GM19035 (cell line): ENCODE measurements around the gene KCNJ4.
"Not testable (repeated sequence)": the region's sequence is repeated elsewhere in the genome, so short reads cannot be mapped to it uniquely, and the experiment has no call there.

Experiments
- ATAC-seq: cut with Tn5 transposase; IDR thresholded peaks from one replicate; pipeline ENCODE4 v1.9.1; 2021; ENCODE audit not compliant: unreplicated experiment

The KCNJ4 gene

GRCh38 chr22:38415046-38415445 is 40.0 kb downstream of the KCNJ4 start:
- no peak for ATAC-seq

- no peak for ATAC-seq
Observed at GRCh38 chr22:38414009-38414395, 41.0 kb downstream of the KCNJ4 start.

GRCh38 chr22:38413085-38414008 is 41.7 kb downstream of the KCNJ4 start:
- no peak for ATAC-seq

GRCh38 chr22:38412435-38413084 is 42.4 kb downstream of the KCNJ4 start:
- no peak for ATAC-seq

- ATAC-seq, result no peak
Observed at GRCh38 chr22:38411016-38411415, 44.0 kb downstream of the KCNJ4 start.

- ATAC-seq, result not testable (repeated sequence)
Observed at GRCh38 chr22:38409916-38410315, 45.1 kb downstream of the KCNJ4 start.

- ATAC-seq, result no peak
Observed at GRCh38 chr22:38406617-38407016, 48.4 kb downstream of the KCNJ4 start.

- no peak for ATAC-seq
Observed at GRCh38 chr22:38404419-38404818, 50.6 kb downstream of the KCNJ4 start.

- no peak for ATAC-seq
Observed at GRCh38 chr22:38403812-38404211, 51.2 kb downstream of the KCNJ4 start.

- no peak for ATAC-seq
Observed at GRCh38 chr22:38402204-38402603, 52.8 kb downstream of the KCNJ4 start.

GRCh38 chr22:38401336-38402084 is 53.5 kb downstream of the KCNJ4 start:
- no peak for ATAC-seq

- not testable (repeated sequence) for ATAC-seq
Observed at GRCh38 chr22:38400256-38400655, 54.7 kb downstream of the KCNJ4 start.

GRCh38 chr22:38398609-38399461 is 56.2 kb downstream of the KCNJ4 start:
- ATAC-seq, result peak; percentile 66

- ATAC-seq, result peak; percentile 32
Observed at GRCh38 chr22:38398181-38398608, 56.8 kb downstream of the KCNJ4 start.

- ATAC-seq, result no peak
Observed at GRCh38 chr22:38397189-38398085, 57.6 kb downstream of the KCNJ4 start.

- not testable (repeated sequence) for ATAC-seq
Observed at GRCh38 chr22:38396440-38397069, 58.4 kb downstream of the KCNJ4 start.

- ATAC-seq, result not testable (repeated sequence)
Observed at GRCh38 chr22:38395944-38396343, 59.1 kb downstream of the KCNJ4 start.

GRCh38 chr22:38394929-38395624 is 59.9 kb downstream of the KCNJ4 start:
- ATAC-seq, result not testable (repeated sequence)
